Natural killer cell (primary cell): ENCODE data around the gene NOCT. TPM values are rescaled to one million over a fixed set of nuclear protein-coding genes. Genes with fewer than 3 reads are reported as not detected.
"Not testable (repeated sequence)": the region's sequence is repeated elsewhere in the genome, so short reads cannot be mapped to it uniquely, and the experiment has no call there.

Source experiments
- ATAC-seq, 3 donors: fragments of 150-1000 bp in 2 of 3; fragments of 200-7000 bp in 1 of 3; cut with Tn5 transposase; 1 replicate in 1 of 3; 2 replicates in 2 of 3; pipeline ENCODE4 v1.10.0; 2021; ENCODE audit warnings: mild to moderate bottlenecking in 2 of 3, moderate library complexity in 2 of 3
- DNase-seq, 2 donors: peaks; one replicate each; pipeline versions ENCODE4 v3.0.0 to v3.0.0-alpha.2; 2013 to 2021; ENCODE audit warnings: mixed read lengths in 1 of 2
- H3K27ac ChIP-seq: one replicate; pipeline ENCODE4 v1.5.1; 2013; ENCODE audit warnings: mild to moderate bottlenecking, low read length
- H3K27me3 ChIP-seq: one replicate; pipeline ENCODE4 v1.6.1; 2013; ENCODE audit warnings: low read length; ENCODE audit not compliant: control insufficient read depth, insufficient read depth
- H3K36me3 ChIP-seq: one replicate; pipeline ENCODE4 v1.6.1; 2013; ENCODE audit warnings: low read length; ENCODE audit not compliant: control insufficient read depth, insufficient read depth
- H3K4me1 ChIP-seq: one replicate; pipeline ENCODE4 v1.6.1; 2013; ENCODE audit warnings: low read length; ENCODE audit not compliant: control insufficient read depth, insufficient read depth
- H3K4me3 ChIP-seq: one replicate; pipeline ENCODE4 v1.5.1; 2013; ENCODE audit warnings: low read length
- H3K9me3 ChIP-seq: one replicate; pipeline ENCODE4 v1.6.1; 2013; ENCODE audit warnings: low read length; ENCODE audit not compliant: control insufficient read depth, insufficient read depth
- H3K27ac Mint-ChIP-seq, 2 donors: one replicate each; pipeline ENCODE4 v1.8.0; 2022; ENCODE audit warnings: mild to moderate bottlenecking in 2 of 2, mixed read lengths in 2 of 2, moderate library complexity in 1 of 2
- H3K27me3 Mint-ChIP-seq, 2 donors: one replicate each; pipeline ENCODE4 v1.8.0; 2022; ENCODE audit warnings: low read depth in 2 of 2, mixed read lengths in 2 of 2
- H3K36me3 Mint-ChIP-seq: one replicate; pipeline ENCODE4 v1.8.0; 2022; ENCODE audit warnings: mixed read lengths
- H3K4me1 Mint-ChIP-seq, 2 donors: one replicate each; pipeline ENCODE4 v1.8.0; 2022; ENCODE audit warnings: mixed read lengths in 2 of 2
- H3K4me3 Mint-ChIP-seq: one replicate; pipeline ENCODE4 v1.8.0; 2022; ENCODE audit warnings: mild to moderate bottlenecking, moderate library complexity, mixed read lengths
- H3K9me3 Mint-ChIP-seq, 2 donors: one replicate each; pipeline ENCODE4 v1.8.0; 2022; ENCODE audit warnings: mixed read lengths in 2 of 2
- CTCF ChIP-seq: fragments of 200-600 bp; IDR thresholded peaks from one replicate; pipeline ENCODE4 v1.8.0; 2022; ENCODE audit warnings: antibody characterized with exemption
- WGBS: methylation state at CpG from one replicate; pipeline ENCODE4 v1.1.7; 2013; ENCODE audit warnings: missing lambda C conversion rate; ENCODE audit not compliant: insufficient coverage; 5-methylcytosine and 5-hydroxymethylcytosine counted together
- intact Hi-C: fragments of 100-400 bp; cut with micrococcal nuclease; formaldehyde crosslinking; loops from one replicate; pipeline ENCODE4 v1.14.2; 2022
- total RNA-seq, 4 donors: library from RNA; stranded (reverse); fragments of 120-200 nt in 1 of 4; gene quantifications; one replicate each; pipeline versions ENCODE4 v1.2.3 to v1.2.4, GENCODE V29; 2013 to 2022

NOCT gene
- total RNA-seq, 3 donors from 2014 or later (not counting 1 experiment from before 2014, with no cell fraction given) = 17.6 to 28.5 (median 20.9) TPM

GRCh38 chr4:138999666-139000065 is 15.9 kb upstream of the NOCT start:
- Histone ChIP-seq H3K4me3 (no peak overlapping the region), H3K36me3 (no peaks in the 10 kb centered on the region), H3K27me3 (no peaks in the 10 kb centered on the region), H3K4me1 (no peaks in the 10 kb centered on the region), H3K9me3 (no peaks in the 10 kb centered on the region), H3K27ac (no peak overlapping the region)
- WGBS = 91% methylated on average over 6 of the region's 6 CpGs
- no peaks in the 10 kb centered on the region for H3K27me3 Mint-ChIP-seq
- H3K27ac Mint-ChIP-seq = no peak overlapping the region
- no peaks in the 10 kb centered on the region for H3K9me3 Mint-ChIP-seq
- H3K4me3 Mint-ChIP-seq = no peak overlapping the region
- DNase-seq (no peak), ATAC-seq (no peak)
- intact Hi-C loops = no loop called here
- H3K4me1 Mint-ChIP-seq = no peaks in the 10 kb centered on the region
- no peak for TF ChIP-seq CTCF
- H3K36me3 Mint-ChIP-seq = no peaks in the 10 kb centered on the region

GRCh38 chr4:139000134-139000533 is 15.4 kb upstream of the NOCT start:
- not testable (repeated sequence) for H3K27me3 Mint-ChIP-seq

GRCh38 chr4:139001430-139001829 is 14.2 kb upstream of the NOCT start:
- DNase-seq, ATAC-seq: not testable (repeated sequence)
- 90% methylated on average over 5 of the region's 7 CpGs for WGBS

More at GRCh38 chr4:139000134-139000533, 15.4 kb upstream of the NOCT start:
- H3K4me1 Mint-ChIP-seq, H3K36me3 ChIP-seq, intact Hi-C loops, H3K4me3 Mint-ChIP-seq, H3K9me3 ChIP-seq, H3K4me3 ChIP-seq, H3K9me3 Mint-ChIP-seq, H3K4me1 ChIP-seq, H3K36me3 Mint-ChIP-seq, H3K27ac Mint-ChIP-seq, ATAC-seq, H3K27ac ChIP-seq, H3K27me3 ChIP-seq, DNase-seq: not testable (repeated sequence)
- WGBS = over 99% methylated on average over 5 of the region's 5 CpGs

GRCh38 chr4:139003668-139004067 is 11.9 kb upstream of the NOCT start:
- H3K9me3 Mint-ChIP-seq, H3K27me3 Mint-ChIP-seq, H3K36me3 Mint-ChIP-seq, H3K4me3 Mint-ChIP-seq, H3K27ac Mint-ChIP-seq, intact Hi-C loops, DNase-seq, ATAC-seq, H3K27ac ChIP-seq, H3K4me1 ChIP-seq, H3K36me3 ChIP-seq, H3K27me3 ChIP-seq, H3K9me3 ChIP-seq, H3K4me1 Mint-ChIP-seq, H3K4me3 ChIP-seq: not testable (repeated sequence)
- WGBS = 99% methylated on average over 3 of the region's 4 CpGs

More at GRCh38 chr4:139001430-139001829, 14.2 kb upstream of the NOCT start:
- H3K27me3 Mint-ChIP-seq, H3K36me3 ChIP-seq, H3K27me3 ChIP-seq, H3K27ac ChIP-seq, H3K4me1 Mint-ChIP-seq, H3K9me3 Mint-ChIP-seq, H3K36me3 Mint-ChIP-seq, H3K4me1 ChIP-seq, H3K27ac Mint-ChIP-seq, H3K4me3 Mint-ChIP-seq, H3K9me3 ChIP-seq, H3K4me3 ChIP-seq, intact Hi-C loops: not testable (repeated sequence)

- Histone ChIP-seq H3K4me1 (no peaks in the 10 kb centered on the region), H3K9me3 (no peaks in the 10 kb centered on the region), H3K36me3 (no peaks in the 10 kb centered on the region), H3K27me3 (no peaks in the 10 kb centered on the region), H3K4me3 (no peak overlapping the region), H3K27ac (no peak overlapping the region)
- TF ChIP-seq CTCF = no peak
- ATAC-seq (no peak), DNase-seq (no peak)
- WGBS = 84% methylated on average over 5 of the region's 5 CpGs
- no peaks in the 10 kb centered on the region for H3K4me1 Mint-ChIP-seq
- H3K4me3 Mint-ChIP-seq = no peak overlapping the region
- H3K27ac Mint-ChIP-seq = no peak overlapping the region
- intact Hi-C loops = no loop called here
- no peaks in the 10 kb centered on the region for H3K9me3 Mint-ChIP-seq
- no peaks in the 10 kb centered on the region for H3K36me3 Mint-ChIP-seq
- H3K27me3 Mint-ChIP-seq = no peaks in the 10 kb centered on the region
These were observed 9.8 kb upstream of the NOCT start for GRCh38 chr4:139005774-139006173.
